ENCODE results near the gene GPC4. TPM values are rescaled to one million over a fixed set of nuclear protein-coding genes. Genes with fewer than 3 reads are reported as not detected.

Gene GPC4
- total and polyA plus RNA-seq, 10 of the 15 experiments (the other 5 are each of a cell fraction or from before 2014, with no cell fraction given): 0.04 to 5.8 (median 0.13) TPM

DNA sequence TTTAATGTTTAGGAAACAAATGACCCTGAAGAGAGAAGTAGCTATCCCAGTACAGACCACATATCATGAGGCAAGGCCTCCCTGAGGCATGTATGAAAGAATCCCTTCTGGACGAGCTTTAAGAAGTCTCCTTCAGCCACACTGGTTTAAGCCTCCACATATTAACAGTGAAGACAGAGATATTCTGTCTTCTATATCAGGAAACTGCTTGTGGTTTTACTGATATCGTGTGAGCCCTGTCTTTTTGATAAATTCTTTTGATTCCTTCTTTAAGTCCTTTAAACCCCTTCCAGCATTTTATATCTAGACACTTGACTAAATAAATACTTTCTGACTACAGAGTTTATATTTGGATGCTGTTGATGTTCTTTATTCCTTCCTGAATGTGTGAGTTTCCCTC lies 45.9 kb upstream of the GPC4 start:
- ChIA-PET SMC1A (ENCODE audit: uncharacterized antibody, unreplicated experiment) (interaction anchor here (1.1 kb wide), 1 partner anchor 11 kb away, joined by 3 read pairs; no protein-coding TSS in a partner anchor), POLR2A (no interaction called here), CTCF (interaction anchor here (1.5 kb wide), 1 partner anchor 127 kb away, joined by 6 read pairs; no protein-coding TSS in a partner anchor), RAD21 (ENCODE audit: unreplicated experiment) (no interaction called here)
- Histone ChIP-seq H3K4me2 (ENCODE audit: control insufficient read depth, insufficient read depth) (no peak overlapping the region), H4K20me1 (ENCODE audit: control insufficient read depth, insufficient read depth) (no peaks in the 10 kb centered on the region), H3K9ac (ENCODE audit: control insufficient read depth, insufficient read depth, low read length) (no peak overlapping the region), H3K4me3 (no peak overlapping the region), H3K27ac (ENCODE audit: control insufficient read depth, insufficient read depth) (no peak overlapping the region), H3K4me1 (ENCODE audit: control insufficient read depth, insufficient read depth, low read length) (no peaks in the 10 kb centered on the region), H3K27me3 (replicated peaks in 1 of 2; ENCODE audit: control insufficient read depth in 2 of 2, insufficient read depth in 2 of 2, low read length in 1 of 2) (no peaks in the 10 kb centered on the region), H2AFZ (ENCODE audit: control insufficient read depth, low read depth, low read length) (no peak overlapping the region), H3K36me3 (ENCODE audit: control insufficient read depth in 2 of 2, insufficient read depth in 2 of 2, low read length in 1 of 2) (no peaks in the 10 kb centered on the region), H3K79me2 (ENCODE audit: control insufficient read depth, insufficient read depth, low read length) (no peaks in the 10 kb centered on the region), H3K9me3 (replicated peaks; ENCODE audit: control insufficient read depth, insufficient read depth, low read length) (no peaks in the 10 kb centered on the region)
- FAIRE-seq: no peak
- no peak for DNase-seq (ENCODE audit: low read depth, low spot score)
- in situ Hi-C loops (cut with MboI) (no loop called here), intact Hi-C loops (cut with micrococcal nuclease; ENCODE audit: unreplicated experiment) (no loop called here)
- WGBS (ENCODE audit: insufficient coverage, insufficient replicate concordance, low lambda C conversion rate, missing lambda C conversion rate): 4% methylated on average over 2 of the region's 2 CpGs
- BruUV-seq (replicated peaks): no TSS peak
- TF ChIP-seq JUNB (IDR thresholded peaks at IDR 0.05) (no peak), RB1 (IDR thresholded peaks at IDR 0.05; ENCODE audit: borderline replicate concordance) (no peak), HDAC6 (IDR thresholded peaks at IDR 0.05; ENCODE audit: unreplicated experiment) (no peak), SP1 (IDR thresholded peaks at IDR 0.05; ENCODE audit: low read depth, low read length) (no peak), JUND (IDR thresholded peaks at IDR 0.05; ENCODE audit: low read depth, low read length) (no peak), ZZZ3 (IDR thresholded peaks at IDR 0.05; ENCODE audit: control insufficient read depth, insufficient read length, low read depth) (no peak), FOXK2 (IDR thresholded peaks at IDR 0.05) (no peak), ATF7 (IDR thresholded peaks at IDR 0.05; ENCODE audit: low read depth) (no peak), POU2F2 (IDR thresholded peaks at IDR 0.05; ENCODE audit: borderline replicate concordance, low read depth, low read length) (no peak), PML (IDR thresholded peaks at IDR 0.05; ENCODE audit: low read length) (no peak), NFYA (IDR thresholded peaks at IDR 0.05; ENCODE audit: borderline replicate concordance, low read depth, low read length) (no peak), YY1 (IDR thresholded peaks at IDR 0.05; ENCODE audit: low read depth, low read length) (no peak)
- TF ChIP-seq, protein P1, sequence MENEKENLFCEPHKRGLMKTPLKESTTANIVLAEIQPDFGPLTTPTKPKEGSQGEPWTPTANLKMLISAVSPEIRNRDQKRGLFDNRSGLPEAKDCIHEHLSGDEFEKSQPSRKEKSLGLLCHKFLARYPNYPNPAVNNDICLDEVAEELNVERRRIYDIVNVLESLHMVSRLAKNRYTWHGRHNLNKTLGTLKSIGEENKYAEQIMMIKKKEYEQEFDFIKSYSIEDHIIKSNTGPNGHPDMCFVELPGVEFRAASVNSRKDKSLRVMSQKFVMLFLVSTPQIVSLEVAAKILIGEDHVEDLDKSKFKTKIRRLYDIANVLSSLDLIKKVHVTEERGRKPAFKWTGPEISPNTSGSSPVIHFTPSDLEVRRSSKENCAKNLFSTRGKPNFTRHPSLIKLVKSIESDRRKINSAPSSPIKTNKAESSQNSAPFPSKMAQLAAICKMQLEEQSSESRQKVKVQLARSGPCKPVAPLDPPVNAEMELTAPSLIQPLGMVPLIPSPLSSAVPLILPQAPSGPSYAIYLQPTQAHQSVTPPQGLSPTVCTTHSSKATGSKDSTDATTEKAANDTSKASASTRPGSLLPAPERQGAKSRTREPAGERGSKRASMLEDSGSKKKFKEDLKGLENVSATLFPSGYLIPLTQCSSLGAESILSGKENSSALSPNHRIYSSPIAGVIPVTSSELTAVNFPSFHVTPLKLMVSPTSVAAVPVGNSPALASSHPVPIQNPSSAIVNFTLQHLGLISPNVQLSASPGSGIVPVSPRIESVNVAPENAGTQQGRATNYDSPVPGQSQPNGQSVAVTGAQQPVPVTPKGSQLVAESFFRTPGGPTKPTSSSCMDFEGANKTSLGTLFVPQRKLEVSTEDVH (IDR thresholded peaks at IDR 0.05; ENCODE audit: low read depth, partially characterized antibody): no peak
- ATAC-seq: no peak
